Esophagus muscularis mucosa (tissue), 4 donors: Measurements from ENCODE around the gene CXCL16. TPM values are rescaled to one million over a fixed set of nuclear protein-coding genes. Genes with fewer than 3 reads are reported as not detected.

Experiments
- DNase-seq: peaks from one replicate; pipeline ENCODE4 v3.0.0-alpha.2; 2017; ENCODE audit errors: extremely low spot score
- H3K27ac ChIP-seq, 4 donors: fragments of 200-600 bp; sonication (generic); replicated peaks in 1 of 4; 1 replicate in 3 of 4; 2 replicates in 1 of 4; pipeline ENCODE4 v1.5.1; 2016 to 2019; ENCODE audit warnings: mild to moderate bottlenecking in 1 of 4
- H3K27me3 ChIP-seq, 4 donors: fragments of 200-600 bp; sonication (generic); one replicate each; pipeline versions ENCODE4 v1.5.1 to v1.6.0; 2016 to 2019
- H3K36me3 ChIP-seq, 4 donors: fragments of 200-600 bp; sonication (generic); one replicate each; pipeline ENCODE4 v1.5.1; 2016 to 2019
- H3K4me1 ChIP-seq, 4 donors: fragments of 200-600 bp; sonication (generic); one replicate each; pipeline ENCODE4 v1.5.1; 2016 to 2019
- H3K4me3 ChIP-seq, 4 donors: fragments of 200-600 bp; sonication (generic); 1 replicate in 2 of 4; 2 replicates in 2 of 4; pipeline ENCODE4 v1.5.1; 2016 to 2019; ENCODE audit warnings: mild to moderate bottlenecking in 4 of 4, moderate library complexity in 1 of 4
- H3K9me3 ChIP-seq, 4 donors: fragments of 200-600 bp; sonication (generic); 1 replicate in 3 of 4; 2 replicates in 1 of 4; pipeline ENCODE4 v1.5.1; 2016 to 2019
- CTCF ChIP-seq, 3 experiments: fragments of 200-600 bp in 2 of 3; fragments of 450-650 bp in 1 of 3; sonication (generic) in 2 of 3; IDR thresholded peaks; one replicate each; pipeline ENCODE4 v1.5.1; 2017 to 2019; ENCODE audit warnings: antibody characterized with exemption in 3 of 3, mild to moderate bottlenecking in 2 of 3, moderate library complexity in 1 of 3
- EP300 ChIP-seq: sonication (generic); formaldehyde crosslinking; IDR thresholded peaks from one replicate; pipeline ENCODE4 v1.6.1; 2017; ENCODE audit warnings: antibody characterized with exemption
- POLR2A ChIP-seq: fragments of 450-650 bp; IDR thresholded peaks from one replicate; pipeline ENCODE4 v1.6.1; 2017; ENCODE audit warnings: antibody characterized with exemption, moderate library complexity, mild to moderate bottlenecking, low read depth
- POLR2AphosphoS5 ChIP-seq, 2 donors: sonication (generic); formaldehyde crosslinking; IDR thresholded peaks; one replicate each; pipeline ENCODE4 v1.6.1; 2017; ENCODE audit warnings: antibody characterized with exemption in 2 of 2
- WGBS: methylation state at CpG from one replicate; pipeline ENCODE4 v1.1.5; 2018; 5-methylcytosine and 5-hydroxymethylcytosine counted together
- intact Hi-C: fragments of 100-400 bp; cut with DNase I; formaldehyde crosslinking; loops from one replicate; pipeline ENCODE4 v1.15.1; 2023
- total RNA-seq, 4 donors: library from RNA; depleted of rRNA; stranded (reverse); fragments of >200 nt; gene quantifications; one replicate each; pipeline versions ENCODE4 v1.1.0 to v1.2.1, GENCODE V29; 2016

The CXCL16 gene
- total RNA-seq, 4 donors from 2014 or later, result 5.8 to 21.7 (median 9.4) TPM

GRCh38 chr17:4728124-4728523, 11.6 kb downstream of the CXCL16 start:
- H3K36me3 ChIP-seq, result peaks cover 0 to 3% (median 0%) of the 10 kb centered on the region in 4 donors
- H3K9me3 ChIP-seq, result no peaks in the 10 kb centered on the region
- WGBS, result 63% methylated on average over 3 of the region's 3 CpGs
- peaks cover 9 to 21% (median 17%) of the 10 kb centered on the region in 4 donors for H3K4me1 ChIP-seq
- H3K27ac ChIP-seq, result no peak overlapping the region
- no peak for DNase-seq
- no peak for TF ChIP-seq CTCF (IDR thresholded peaks at IDR 0.05)
- no peak for TF ChIP-seq POLR2A
- no peak for TF ChIP-seq EP300
- no peak for TF ChIP-seq POLR2AphosphoS5 (IDR thresholded peaks at IDR 0.05)
- intact Hi-C loops, result no loop called here
- H3K4me3 ChIP-seq, result no peak overlapping the region
- H3K27me3 ChIP-seq, result no peaks in the 10 kb centered on the region

GRCh38 chr17:4725646-4726310, 13.9 kb downstream of the CXCL16 start:
- TF ChIP-seq CTCF (IDR thresholded peaks at IDR 0.05), result no peak
- no peak for TF ChIP-seq POLR2AphosphoS5 (IDR thresholded peaks at IDR 0.05)
- no peak for TF ChIP-seq EP300
- no peak for TF ChIP-seq POLR2A
- peaks cover 0 to 8% (median 6%) of the 10 kb centered on the region in 4 donors for H3K4me1 ChIP-seq
- intact Hi-C loops, result no loop called here
- WGBS, result 75% methylated on average over 9 of the region's 9 CpGs
- no peak for DNase-seq
- H3K4me3 ChIP-seq, result no peak overlapping the region
- H3K27ac ChIP-seq, result no peak overlapping the region
- peaks cover 0 to 4% (median 0%) of the 10 kb centered on the region in 4 donors for H3K36me3 ChIP-seq
- H3K9me3 ChIP-seq, result no peaks in the 10 kb centered on the region
- H3K27me3 ChIP-seq, result no peaks in the 10 kb centered on the region

GRCh38 chr17:4724650-4725049, 15.1 kb downstream of the CXCL16 start:
- 77% methylated on average over 5 of the region's 5 CpGs for whole genome bisulfite sequencing
- Histone ChIP-seq H3K36me3 (peaks cover 0 to 16% (median 4%) of the 10 kb centered on the region in 4 donors), H3K27ac (no peak overlapping the region), H3K9me3 (no peaks in the 10 kb centered on the region), H3K27me3 (no peaks in the 10 kb centered on the region), H3K4me3 (no peak overlapping the region), H3K4me1 (peaks cover 0 to 4% (median 2%) of the 10 kb centered on the region in 4 donors)
- intact Hi-C loops, result no loop called here
- DNase-seq, result no peak
- TF ChIP-seq POLR2AphosphoS5 (IDR thresholded peaks at IDR 0.05) (no peak), POLR2A (no peak), CTCF (IDR thresholded peaks at IDR 0.05) (no peak), EP300 (no peak)

- intact Hi-C loops, result no loop called here
- H3K4me3 ChIP-seq, result no peak overlapping the region
- DNase-seq, result no peak
- no peaks in the 10 kb centered on the region for H3K9me3 ChIP-seq
- peaks cover 0 to 5% (median 2%) of the 10 kb centered on the region in 4 donors for H3K4me1 ChIP-seq
- no peak overlapping the region for H3K27ac ChIP-seq
- peaks cover 2 to 32% (median 19%) of the 10 kb centered on the region in 4 donors for H3K36me3 ChIP-seq
- TF ChIP-seq EP300 (no peak), POLR2AphosphoS5 (IDR thresholded peaks at IDR 0.05) (no peak), CTCF (IDR thresholded peaks at IDR 0.05) (no peak), POLR2A (no peak)
- 90% methylated on average over 16 of the region's 16 CpGs for WGBS
- H3K27me3 ChIP-seq, result no peaks in the 10 kb centered on the region
Observed at GRCh38 chr17:4722678-4723240, 17.0 kb downstream of the CXCL16 start.
